ENCODE measurements around the gene BFSP2. TPM values are rescaled to one million over a fixed set of nuclear protein-coding genes. Genes with fewer than 3 reads are reported as not detected.

The BFSP2 gene, protein sequence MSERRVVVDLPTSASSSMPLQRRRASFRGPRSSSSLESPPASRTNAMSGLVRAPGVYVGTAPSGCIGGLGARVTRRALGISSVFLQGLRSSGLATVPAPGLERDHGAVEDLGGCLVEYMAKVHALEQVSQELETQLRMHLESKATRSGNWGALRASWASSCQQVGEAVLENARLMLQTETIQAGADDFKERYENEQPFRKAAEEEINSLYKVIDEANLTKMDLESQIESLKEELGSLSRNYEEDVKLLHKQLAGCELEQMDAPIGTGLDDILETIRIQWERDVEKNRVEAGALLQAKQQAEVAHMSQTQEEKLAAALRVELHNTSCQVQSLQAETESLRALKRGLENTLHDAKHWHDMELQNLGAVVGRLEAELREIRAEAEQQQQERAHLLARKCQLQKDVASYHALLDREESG
- total RNA-seq: not detected in 2 replicates

DNA sequence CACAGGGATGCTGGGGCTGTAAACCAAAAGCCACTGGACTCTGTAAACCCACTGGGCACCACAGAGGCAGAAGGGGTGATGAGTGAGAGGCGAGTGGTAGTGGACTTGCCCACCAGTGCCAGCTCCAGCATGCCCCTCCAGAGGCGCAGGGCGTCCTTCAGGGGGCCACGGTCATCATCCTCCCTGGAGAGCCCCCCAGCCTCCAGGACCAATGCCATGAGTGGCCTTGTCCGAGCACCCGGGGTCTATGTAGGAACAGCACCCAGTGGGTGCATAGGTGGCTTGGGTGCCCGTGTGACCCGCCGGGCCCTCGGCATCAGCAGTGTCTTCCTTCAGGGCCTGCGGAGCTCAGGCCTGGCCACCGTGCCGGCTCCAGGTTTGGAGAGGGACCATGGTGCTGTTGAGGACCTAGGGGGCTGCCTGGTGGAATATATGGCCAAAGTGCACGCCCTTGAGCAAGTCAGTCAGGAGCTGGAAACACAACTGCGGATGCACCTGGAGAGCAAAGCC, at the start of gene BFSP2:
Gene BFSP2 (plus strand): TSS at position 51 of the 510 bp plus-strand sequence. CDS start 28 bp downstream, at position 79.

Other genes with a start within 250 kb of the BFSP2 start
- gene CDV3, start 173.6 kb downstream of the BFSP2 start, total RNA-seq: 179 and 228 TPM in 2 replicates

Measured in endothelial cell of coronary artery (primary cell).